Breast epithelium (tissue), 4 donors: ENCODE data around the gene MLXIP. TPM values are rescaled to one million over a fixed set of nuclear protein-coding genes. Genes with fewer than 3 reads are reported as not detected.

Experiments
- DNase-seq, 2 donors: peaks; one replicate each; pipeline ENCODE4 v3.0.0-alpha.2; 2019; ENCODE audit warnings: low spot score in 2 of 2
- H3K27ac ChIP-seq, 2 donors: fragments of 200-600 bp; sonication (generic) in 1 of 2; one replicate each; pipeline ENCODE4 v1.5.1; 2016 to 2019; ENCODE audit warnings: mild to moderate bottlenecking in 1 of 2
- H3K27me3 ChIP-seq, 2 donors: fragments of 200-600 bp; sonication (generic) in 1 of 2; one replicate each; pipeline versions ENCODE4 v1.5.1 to v1.6.0; 2017 to 2019; ENCODE audit warnings: control low read depth in 1 of 2, mild to moderate bottlenecking in 1 of 2
- H3K36me3 ChIP-seq: fragments of 200-600 bp; one replicate; pipeline ENCODE4 v1.5.1; 2019
- H3K4me1 ChIP-seq, 2 donors: fragments of 200-600 bp; sonication (generic); one replicate each; pipeline ENCODE4 v1.5.1; 2016 to 2019; ENCODE audit warnings: control low read depth in 1 of 2
- H3K4me3 ChIP-seq, 3 donors: fragments of 200-600 bp; sonication (generic); 1 replicate in 2 of 3; 2 replicates in 1 of 3; pipeline ENCODE4 v1.5.1; 2016 to 2019; ENCODE audit warnings: mild to moderate bottlenecking in 3 of 3, moderate library complexity in 2 of 3
- H3K9me3 ChIP-seq, 2 donors: fragments of 200-600 bp; sonication (generic) in 1 of 2; one replicate each; pipeline ENCODE4 v1.5.1; 2016 to 2019; ENCODE audit warnings: control low read depth in 1 of 2
- CTCF ChIP-seq, 3 donors: fragments of 450-650 bp; IDR thresholded peaks; one replicate each; pipeline ENCODE4 v1.5.1; 2016 to 2017; ENCODE audit warnings: antibody characterized with exemption in 3 of 3, mild to moderate bottlenecking in 3 of 3, moderate library complexity in 3 of 3
- POLR2A ChIP-seq: fragments of 450-650 bp; IDR thresholded peaks from one replicate; pipeline ENCODE4 v1.6.1; 2016; ENCODE audit warnings: antibody characterized with exemption, mild to moderate bottlenecking, moderate library complexity
- POLR2AphosphoS5 ChIP-seq, 3 donors: sonication (generic); formaldehyde crosslinking; IDR thresholded peaks; one replicate each; pipeline ENCODE4 v1.6.1; 2017; ENCODE audit warnings: antibody characterized with exemption in 3 of 3
- intact Hi-C: fragments of 100-400 bp; cut with DNase I; formaldehyde crosslinking; loops from one replicate; pipeline ENCODE4 v1.15.1; 2023; ENCODE audit warnings: low total_unique reads
- total RNA-seq, 3 donors: library from RNA; depleted of rRNA; stranded (reverse); fragments of >200 nt; gene quantifications; one replicate each; pipeline ENCODE4 v1.1.0, GENCODE V29; 2016

Gene MLXIP
- total RNA-seq, 3 donors from 2014 or later: 21.1 to 31.1 (median 28.2) TPM

DNA sequence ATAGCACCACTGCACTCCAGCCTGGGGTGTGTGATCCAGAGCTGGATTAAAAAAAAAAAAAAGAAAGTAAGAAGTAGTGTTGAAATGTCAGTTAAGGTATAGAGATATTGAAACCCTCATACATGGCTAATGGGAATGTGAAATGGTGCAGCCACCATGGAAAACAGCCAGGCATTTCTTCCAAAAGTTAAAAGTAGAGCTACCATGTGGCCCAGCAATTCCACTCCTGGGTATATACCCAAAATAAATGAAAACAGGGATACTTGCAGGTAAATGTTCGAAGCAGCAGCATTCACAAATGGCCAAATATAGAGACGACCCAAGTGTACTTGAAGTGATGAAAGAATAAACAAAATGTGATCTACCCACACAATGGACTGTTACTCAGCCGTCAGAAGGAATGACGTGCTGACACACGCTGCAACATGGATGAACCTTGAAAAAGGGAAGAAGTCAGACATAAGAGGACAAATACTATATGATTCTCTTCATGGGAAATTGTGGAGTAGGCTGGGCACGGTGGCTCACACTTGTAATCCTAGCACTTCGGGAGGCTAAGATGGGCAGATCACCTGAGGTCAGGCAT, 80.2 kb downstream of the MLXIP start:
- Histone ChIP-seq H3K9me3 (no peaks in the 10 kb centered on the region), H3K27ac (no peak overlapping the region), H3K4me1 (no peaks in the 10 kb centered on the region), H3K36me3 (no peaks in the 10 kb centered on the region), H3K27me3 (no peaks in the 10 kb centered on the region), H3K4me3 (no peak overlapping the region)
- DNase-seq: no peak
- TF ChIP-seq POLR2A (no peak), CTCF (IDR thresholded peaks at IDR 0.05) (no peak), POLR2AphosphoS5 (IDR thresholded peaks at IDR 0.05) (no peak)
- intact Hi-C loops: no loop called here

GRCh38 chr12:122159882-122160281, 81.3 kb downstream of the MLXIP start:
- intact Hi-C loops: no loop called here
- no peak for TF ChIP-seq POLR2A
- TF ChIP-seq POLR2AphosphoS5 (IDR thresholded peaks at IDR 0.05): no peak
- TF ChIP-seq CTCF (IDR thresholded peaks at IDR 0.05): no peak
- Histone ChIP-seq H3K9me3 (no peaks in the 10 kb centered on the region), H3K36me3 (no peaks in the 10 kb centered on the region), H3K4me1 (no peaks in the 10 kb centered on the region), H3K4me3 (no peak overlapping the region), H3K27ac (no peak overlapping the region), H3K27me3 (no peaks in the 10 kb centered on the region)
- DNase-seq: no peak

DNA sequence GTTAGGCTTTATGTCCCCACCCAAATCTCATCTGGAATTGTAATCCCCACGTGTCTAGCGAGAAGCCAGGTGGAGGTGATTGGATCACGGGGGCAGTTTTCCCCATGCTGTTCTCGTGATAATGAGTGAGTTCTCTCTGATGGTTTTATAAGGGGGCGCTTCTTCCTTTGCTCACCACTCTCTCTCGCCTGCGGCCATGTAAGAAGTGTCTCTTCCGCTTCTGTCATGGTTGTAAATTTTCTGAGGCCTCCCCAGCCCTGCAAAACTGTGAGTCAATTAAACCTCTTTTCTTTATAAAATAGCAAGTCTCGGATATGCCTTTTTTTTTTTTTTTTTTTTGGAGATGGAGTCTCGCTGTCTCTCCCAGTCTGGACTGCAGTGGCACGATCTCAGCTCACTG, 82.2 kb downstream of the MLXIP start:
- Histone ChIP-seq H3K36me3 (no peaks in the 10 kb centered on the region), H3K4me1 (no peaks in the 10 kb centered on the region), H3K27ac (no peak overlapping the region), H3K27me3 (no peaks in the 10 kb centered on the region), H3K4me3 (no peak overlapping the region), H3K9me3 (no peaks in the 10 kb centered on the region)
- DNase-seq: no peak
- TF ChIP-seq POLR2A (no peak), POLR2AphosphoS5 (IDR thresholded peaks at IDR 0.05) (no peak), CTCF (IDR thresholded peaks at IDR 0.05) (no peak)
- intact Hi-C loops: no loop called here

DNA sequence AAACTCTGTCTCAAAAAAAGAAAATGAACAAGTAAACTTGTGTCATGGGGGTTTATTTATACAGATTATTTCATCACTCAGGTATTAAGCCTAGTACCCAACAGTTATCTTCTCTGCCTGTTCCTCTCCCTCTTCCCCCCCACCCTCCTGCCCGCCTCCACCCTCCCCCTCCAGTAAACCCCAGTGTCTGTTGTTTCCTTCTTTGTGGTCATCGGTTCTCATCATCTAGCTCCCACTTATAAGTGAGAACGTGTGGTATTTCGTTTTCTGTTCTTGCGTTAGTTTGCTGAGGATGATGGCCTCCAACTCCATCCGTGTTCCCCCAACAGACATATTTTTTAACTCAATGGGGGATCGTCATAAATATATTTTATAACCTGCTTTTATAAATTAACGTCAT, 83.1 kb downstream of the MLXIP start:
- no peaks in the 10 kb centered on the region for H3K9me3 ChIP-seq
- H3K27ac ChIP-seq: no peak overlapping the region
- H3K27me3 ChIP-seq: no peaks in the 10 kb centered on the region
- no peak for DNase-seq
- H3K4me3 ChIP-seq: no peak overlapping the region
- no peak for TF ChIP-seq POLR2A
- no peak for TF ChIP-seq POLR2AphosphoS5 (IDR thresholded peaks at IDR 0.05)
- no peak for TF ChIP-seq CTCF (IDR thresholded peaks at IDR 0.05)
- intact Hi-C loops: no loop called here
- H3K4me1 ChIP-seq: no peaks in the 10 kb centered on the region
- H3K36me3 ChIP-seq: no peaks in the 10 kb centered on the region

DNA sequence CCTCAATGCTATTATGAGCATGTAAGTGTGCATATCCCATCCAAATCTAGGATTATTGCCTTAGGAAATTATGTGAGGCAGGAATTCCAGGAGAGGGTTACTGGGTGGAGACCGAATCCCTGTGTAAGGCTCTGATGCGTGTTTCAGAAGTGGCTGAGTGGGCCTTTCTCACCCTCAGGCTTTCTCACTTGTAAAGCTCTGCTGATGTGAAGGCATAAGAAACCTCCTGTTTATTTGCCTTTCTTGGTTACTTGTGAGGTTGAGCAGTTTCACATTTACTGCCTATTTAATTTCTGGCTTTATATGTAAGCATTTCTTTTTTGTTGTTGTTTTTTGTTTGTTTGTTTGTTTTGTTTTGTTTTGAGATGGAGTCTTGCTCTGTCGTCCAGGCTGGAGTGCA, 84.4 kb downstream of the MLXIP start:
- H3K36me3 ChIP-seq: no peaks in the 10 kb centered on the region
- H3K9me3 ChIP-seq: no peaks in the 10 kb centered on the region
- no peak overlapping the region for H3K27ac ChIP-seq
- H3K4me1 ChIP-seq: no peaks in the 10 kb centered on the region
- intact Hi-C loops: no loop called here
- no peak for TF ChIP-seq CTCF (IDR thresholded peaks at IDR 0.05)
- TF ChIP-seq POLR2A: no peak
- TF ChIP-seq POLR2AphosphoS5 (IDR thresholded peaks at IDR 0.05): no peak
- no peak overlapping the region for H3K4me3 ChIP-seq
- DNase-seq: no peak
- H3K27me3 ChIP-seq: no peaks in the 10 kb centered on the region
